HG02840 (cell line): Measurements from ENCODE around the gene SLC16A12.
"Not testable (repeated sequence)": the region's sequence is repeated elsewhere in the genome, so short reads cannot be mapped to it uniquely, and the experiment has no call there.

Experiments
- ATAC-seq: cut with Tn5 transposase; IDR thresholded peaks from one replicate; pipeline ENCODE4 v1.9.1; 2021; ENCODE audit warnings: mild to moderate bottlenecking, moderate library complexity, moderate number of reproducible peaks; ENCODE audit not compliant: unreplicated experiment, low FRiP score

The SLC16A12 gene

GRCh38 chr10:89475591-89475998 is 59.8 kb downstream of the SLC16A12 start:
- ATAC-seq: no peak

GRCh38 chr10:89475125-89475524 is 60.3 kb downstream of the SLC16A12 start:
- no peak for ATAC-seq

GRCh38 chr10:89474452-89474851 is 60.9 kb downstream of the SLC16A12 start:
- no peak for ATAC-seq

GRCh38 chr10:89471110-89471809 is 64.1 kb downstream of the SLC16A12 start:
- no peak for ATAC-seq

- no peak for ATAC-seq
Observed at GRCh38 chr10:89470628-89471027, 64.8 kb downstream of the SLC16A12 start.

GRCh38 chr10:89469517-89469916 is 65.9 kb downstream of the SLC16A12 start:
- no peak for ATAC-seq

GRCh38 chr10:89468191-89468965 is 67.0 kb downstream of the SLC16A12 start:
- no peak for ATAC-seq

- no peak for ATAC-seq
Observed at GRCh38 chr10:89466599-89467035, 68.8 kb downstream of the SLC16A12 start.

- no peak for ATAC-seq
Observed at GRCh38 chr10:89465196-89465595, 70.2 kb downstream of the SLC16A12 start.

GRCh38 chr10:89463846-89464537 is 71.4 kb downstream of the SLC16A12 start:
- ATAC-seq: no peak

GRCh38 chr10:89458784-89459183 is 76.6 kb downstream of the SLC16A12 start:
- no peak for ATAC-seq

- ATAC-seq: no peak
Observed at GRCh38 chr10:89458291-89458690, 77.1 kb downstream of the SLC16A12 start.

GRCh38 chr10:89454561-89455347 is 80.6 kb downstream of the SLC16A12 start:
- ATAC-seq: no peak

GRCh38 chr10:89452193-89452592 is 83.2 kb downstream of the SLC16A12 start:
- ATAC-seq: no peak

- ATAC-seq: no peak
Observed at GRCh38 chr10:89450901-89451300, 84.5 kb downstream of the SLC16A12 start.

- not testable (repeated sequence) for ATAC-seq
Observed at GRCh38 chr10:89444819-89445218, 90.6 kb downstream of the SLC16A12 start.

- no peak for ATAC-seq
Observed at GRCh38 chr10:89442289-89442688, 93.1 kb downstream of the SLC16A12 start.

- no peak for ATAC-seq
Observed at GRCh38 chr10:89440226-89441009, 95.0 kb downstream of the SLC16A12 start.

- ATAC-seq: no peak
Observed at GRCh38 chr10:89438525-89438924, 96.9 kb downstream of the SLC16A12 start.

GRCh38 chr10:89431977-89432376 is 103.4 kb downstream of the SLC16A12 start:
- no peak for ATAC-seq
